Neural cell (in vitro differentiated cells): ENCODE measurements around the gene GGT6.

Source experiments
- CTCF ChIP-seq: fragments of 450-650 bp; IDR thresholded peaks from 2 replicates; pipeline ENCODE4 v1.5.1; 2014; ENCODE audit warnings: antibody characterized with exemption, mild to moderate bottlenecking, moderate library complexity; ENCODE audit not compliant: poor library complexity, severe bottlenecking
- EP300 ChIP-seq: fragments of 450-650 bp; conservative IDR thresholded peaks from 2 replicates; pipeline ENCODE4 v1.6.1; 2014; ENCODE audit warnings: antibody characterized with exemption, mild to moderate bottlenecking, moderate library complexity; ENCODE audit not compliant: poor library complexity, severe bottlenecking
- EZH2 ChIP-seq: fragments of 200-600, 300-800 bp; shearing (Covaris generic), sonication (generic); IDR thresholded peaks from 2 replicates; pipeline ENCODE4 v1.6.1; 2014; ENCODE audit warnings: antibody characterized with exemption, low read length, borderline replicate concordance, mild to moderate bottlenecking; ENCODE audit not compliant: insufficient read depth, poor library complexity, severe bottlenecking
- MXI1 ChIP-seq: fragments of 450-650 bp; conservative IDR thresholded peaks from 2 replicates; pipeline ENCODE4 v1.6.1; 2014; ENCODE audit warnings: antibody characterized with exemption, mild to moderate bottlenecking; ENCODE audit not compliant: poor library complexity, severe bottlenecking
- POLR2AphosphoS5 ChIP-seq: IDR thresholded peaks from 2 replicates; pipeline ENCODE4 v1.6.1; 2012
- RAD21 ChIP-seq: fragments of 450-650 bp; conservative IDR thresholded peaks from 2 replicates; pipeline ENCODE4 v1.6.1; 2014; ENCODE audit warnings: antibody characterized with exemption, mild to moderate bottlenecking, moderate library complexity
- REST ChIP-seq: IDR thresholded peaks from 2 replicates; pipeline ENCODE4 v1.6.1; 2012; ENCODE audit warnings: borderline replicate concordance
- SMC3 ChIP-seq: fragments of 450-650 bp; conservative IDR thresholded peaks from 2 replicates; pipeline ENCODE4 v1.6.1; 2014; ENCODE audit warnings: antibody characterized with exemption, mild to moderate bottlenecking, moderate library complexity; ENCODE audit not compliant: poor library complexity
- TAF1 ChIP-seq: IDR thresholded peaks from 2 replicates; pipeline ENCODE4 v1.6.1; 2012; ENCODE audit warnings: low read depth

GRCh38 chr17:4576729-4577322, 16.4 kb upstream of the GGT6 start:
- no peak for TF ChIP-seq CTCF
- TF ChIP-seq POLR2AphosphoS5, result no peak
- TF ChIP-seq REST, result no peak
- TF ChIP-seq EZH2, result no peak
- TF ChIP-seq EP300, result no peak
- TF ChIP-seq RAD21, result no peak
- TF ChIP-seq TAF1, result no peak
- no peak for TF ChIP-seq MXI1
- no peak for TF ChIP-seq SMC3
